A549 (cell line): ENCODE data around the gene LARGE1. TPM values are rescaled to one million over a fixed set of nuclear protein-coding genes. Genes with fewer than 3 reads are reported as not detected.

Source experiments
- ATAC-seq, 2 experiments: fragments of 200-7000 bp in 1 of 2; fragments of >200 bp in 1 of 2; cut with Nextera tagmentation in 1 of 2; cut with Tn5 transposase in 1 of 2; 3 replicates each; pipeline versions ENCODE4 v1.8.0 to v1.9.1; 2018 to 2020; ENCODE audit warnings: mild to moderate bottlenecking in 1 of 2, moderate library complexity in 1 of 2
- CTCF ChIA-PET: fragments of 300-600 bp; sonication (Branson Sonifier 250); formaldehyde crosslinking; extraction: SDS; loops from one replicate; lab custom pipeline; 2021; ENCODE audit warnings: antibody characterized with exemption, inconsistent platforms; lab: Yijun Ruan, JAX
- POLR2A ChIA-PET: fragments of 350-600 bp; formaldehyde crosslinking; extraction: SDS; loops from one replicate; lab custom pipeline; 2021; ENCODE audit warnings: antibody characterized with exemption, inconsistent platforms; lab: Yijun Ruan, JAX
- DNase-seq, 2 experiments: peaks; one replicate each; pipeline versions ENCODE4 v3.0.0 to v3.0.0-alpha.2; 2011 to 2016; ENCODE audit warnings: low read depth in 1 of 2, low spot score in 1 of 2
- FAIRE-seq: peaks from 2 replicates; lab custom pipeline; 2011; peaks lifted over from hg19 to GRCh38; lab: Jason Lieb, UNC
- H3K27ac ChIP-seq, 2 experiments: fragments of >200 bp; sonication (Bioruptor Twin); formaldehyde crosslinking; 3 replicates each; pipeline ENCODE4 v1.5.1; 2016 to 2017
- H3K4me1 ChIP-seq: fragments of >200 bp; sonication (Bioruptor Twin); formaldehyde crosslinking; 3 replicates; pipeline ENCODE4 v1.6.1; 2016
- H3K4me2 ChIP-seq: fragments of >200 bp; sonication (Bioruptor Twin); formaldehyde crosslinking; 3 replicates; pipeline ENCODE4 v1.6.1; 2016
- H3K4me3 ChIP-seq: fragments of >200 bp; sonication (Bioruptor Twin); formaldehyde crosslinking; 3 replicates; pipeline ENCODE4 v1.5.1; 2016
- H3K9me3 ChIP-seq: fragments of >200 bp; sonication (Bioruptor Twin); formaldehyde crosslinking; 3 replicates; pipeline ENCODE4 v1.6.1; 2016
- CBX2 ChIP-seq: fragments of 200-600 bp; sonication (generic); IDR thresholded peaks from 2 replicates; pipeline ENCODE4 v1.6.1; 2016; ENCODE audit warnings: low read depth, mild to moderate bottlenecking, borderline replicate concordance
- EP300 ChIP-seq, 2 experiments: fragments of >200 bp; sonication (Bioruptor Twin); formaldehyde crosslinking; IDR thresholded peaks; 2 replicates in 1 of 2; 3 replicates in 1 of 2; pipeline ENCODE4 v1.6.1; 2016 to 2017
- FOSB ChIP-seq: fragments of 250-450 bp; sonication (Bioruptor Pico); IDR thresholded peaks from 2 replicates; pipeline ENCODE4 v1.5.0; 2020; ENCODE audit warnings: mild to moderate bottlenecking, moderate library complexity
- FOSL2 ChIP-seq, 2 experiments: fragments of 450-650 bp in 1 of 2; fragments of >200 bp in 1 of 2; sonication (Bioruptor Twin) in 1 of 2; formaldehyde crosslinking; IDR thresholded peaks; 2 replicates each; pipeline versions ENCODE4 v1.5.0 to v1.6.1; 2016 to 2020; ENCODE audit warnings: mild to moderate bottlenecking in 1 of 2, moderate library complexity in 1 of 2
- FOXS1 ChIP-seq: fragments of 250-450 bp; sonication (Bioruptor Pico); IDR thresholded peaks from 2 replicates; pipeline ENCODE4 v1.5.0; 2020; ENCODE audit warnings: mild to moderate bottlenecking, moderate library complexity
- GATA3 ChIP-seq: IDR thresholded peaks from 2 replicates; pipeline ENCODE4 v1.6.1; 2012; ENCODE audit warnings: borderline replicate concordance
- HDAC2 ChIP-seq: fragments of 200-600 bp; sonication (generic); IDR thresholded peaks from 2 replicates; pipeline ENCODE4 v1.6.1; 2016
- HEYL ChIP-seq: fragments of 250-450 bp; sonication (Bioruptor Pico); IDR thresholded peaks from 2 replicates; pipeline ENCODE4 v1.8.0; 2021; ENCODE audit warnings: mild to moderate bottlenecking, moderate library complexity
- HOXB13 ChIP-seq: fragments of 250-450 bp; sonication (Bioruptor Pico); IDR thresholded peaks from 2 replicates; pipeline ENCODE4 v1.5.0; 2020; ENCODE audit warnings: low read depth, mild to moderate bottlenecking, moderate library complexity
- JUN ChIP-seq, 2 experiments: fragments of >200 bp; sonication (Bioruptor Twin); formaldehyde crosslinking; IDR thresholded peaks; 2 replicates in 1 of 2; 3 replicates in 1 of 2; pipeline ENCODE4 v1.6.1; 2016 to 2017
- JUNB ChIP-seq: fragments of >200 bp; sonication (Bioruptor Twin); formaldehyde crosslinking; IDR thresholded peaks from 2 replicates; pipeline ENCODE4 v1.6.1; 2016
- KDM5A ChIP-seq: fragments of 200-600 bp; sonication (generic); IDR thresholded peaks from 2 replicates; pipeline ENCODE4 v1.6.1; 2016; ENCODE audit warnings: antibody characterized with exemption, mild to moderate bottlenecking
- MAFK ChIP-seq: fragments of 450-650 bp; IDR thresholded peaks from 2 replicates; pipeline ENCODE4 v1.6.1; 2014; ENCODE audit not compliant: partially characterized antibody
- MAZ ChIP-seq: fragments of 150-350 bp; IDR thresholded peaks from 2 replicates; pipeline ENCODE4 v1.6.1; 2014; ENCODE audit warnings: antibody characterized with exemption, low read depth, low read length, borderline replicate concordance
- MYC ChIP-seq: IDR thresholded peaks from 2 replicates; pipeline ENCODE4 v1.6.1; 2012; ENCODE audit warnings: mild to moderate bottlenecking, inconsistent platforms, low read length, improper control_type of control experiment, borderline replicate concordance
- NFE2L2 ChIP-seq: fragments of 150-350 bp; conservative IDR thresholded peaks from 2 replicates; pipeline ENCODE4 v1.6.1; 2014; ENCODE audit warnings: low read length
- NPAS2 ChIP-seq: fragments of 250-450 bp; sonication (Bioruptor Pico); IDR thresholded peaks from 2 replicates; pipeline ENCODE4 v1.8.0; 2022; ENCODE audit warnings: mild to moderate bottlenecking, moderate library complexity, borderline replicate concordance
- NR3C1 ChIP-seq: fragments of >200 bp; sonication (Bioruptor Twin); formaldehyde crosslinking; IDR thresholded peaks from 3 replicates; pipeline ENCODE4 v1.6.1; 2017
- PHF8 ChIP-seq: fragments of 200-600 bp; sonication (generic); IDR thresholded peaks from 2 replicates; pipeline ENCODE4 v1.6.1; 2016; ENCODE audit warnings: low read depth, mild to moderate bottlenecking, antibody characterized with exemption, moderate library complexity, borderline replicate concordance
- POLR2AphosphoS2 ChIP-seq: conservative IDR thresholded peaks from 2 replicates; pipeline ENCODE4 v1.6.1; 2012; ENCODE audit warnings: low read length, improper control_type of control experiment, inconsistent platforms
- RAD21 ChIP-seq, 2 experiments: fragments of >200 bp in 1 of 2; sonication (Bioruptor Twin) in 1 of 2; formaldehyde crosslinking in 1 of 2; IDR thresholded peaks in 1 of 2; conservative IDR thresholded peaks in 1 of 2; 2 replicates in 1 of 2; 3 replicates in 1 of 2; pipeline ENCODE4 v1.6.1; 2012 to 2018; ENCODE audit warnings: inconsistent platforms in 1 of 2
- RARB ChIP-seq: fragments of 250-450 bp; sonication (Bioruptor Pico); IDR thresholded peaks from 2 replicates; pipeline ENCODE4 v1.8.0; 2021; ENCODE audit warnings: mild to moderate bottlenecking, moderate library complexity
- RFX5 ChIP-seq: fragments of 450-650 bp; IDR thresholded peaks from 2 replicates; pipeline ENCODE4 v1.7.1; 2014; ENCODE audit warnings: antibody characterized with exemption, mild to moderate bottlenecking, moderate library complexity
- SMC3 ChIP-seq: fragments of >200 bp; sonication (Bioruptor Twin); formaldehyde crosslinking; IDR thresholded peaks from 3 replicates; pipeline ENCODE4 v1.6.1; 2018; ENCODE audit warnings: inconsistent platforms
- ZC3H11A ChIP-seq: fragments of 450-650 bp; IDR thresholded peaks from 2 replicates; pipeline ENCODE4 v1.6.1; 2014; ENCODE audit warnings: antibody characterized with exemption, mild to moderate bottlenecking
- ZFP36 ChIP-seq: fragments of 450-650 bp; IDR thresholded peaks from 2 replicates; pipeline ENCODE4 v1.6.1; 2014; ENCODE audit warnings: borderline replicate concordance; ENCODE audit not compliant: partially characterized antibody
- WGBS: methylation state at CpG from one replicate; pipeline ENCODE4 v1.1.6; 2017; ENCODE audit errors: missing lambda C conversion rate; 5-methylcytosine and 5-hydroxymethylcytosine counted together
- polyA plus RNA-seq, 4 experiments: library from polyadenylated mRNA; depleted of rRNA in 3 of 4; stranded (reverse); fragments of >200 nt; fragmentation: RNase III in 1 of 4; extraction: RNeasy Plus Mini Kit Qiagen cat#74134 plus additional on column Dnase treatment in 1 of 4; gene quantifications; 2 replicates in 3 of 4; 3 replicates in 1 of 4; pipeline ENCODE4 v1.2.3, GENCODE V29; 2011 to 2017
- TF ChIP-seq, protein P1 (sequence below): IDR thresholded peaks from 2 replicates; pipeline ENCODE4 v1.6.1; 2012
- TF ChIP-seq, protein P2 (sequence below): fragments of 450-650 bp; IDR thresholded peaks from 2 replicates; pipeline ENCODE4 v1.6.1; 2014; ENCODE audit warnings: antibody characterized with exemption

Gene LARGE1
- polyA plus RNA-seq, 2 of the 4 experiments (the other 2 are of a cell fraction): 2.7 to 5.8 TPM

DNA sequence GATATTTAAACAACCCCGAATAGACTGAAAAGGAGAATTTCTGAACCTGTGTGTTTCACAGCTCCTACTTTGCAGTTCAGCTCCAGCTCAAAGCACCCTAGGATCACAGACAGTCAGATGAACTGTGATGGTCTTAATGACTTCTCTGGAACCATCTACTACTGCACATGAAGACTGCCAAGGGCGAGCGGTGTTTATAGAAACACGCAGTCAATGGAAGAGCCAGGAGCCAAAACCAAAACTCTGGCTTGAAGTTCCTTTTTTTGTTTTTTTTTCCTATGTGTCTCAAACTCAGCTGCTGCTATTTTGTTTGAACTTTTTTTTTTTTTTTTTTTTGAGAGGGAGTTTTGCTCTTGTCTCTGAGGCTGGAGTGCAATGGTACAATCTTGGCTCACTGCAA, 479.5 kb downstream of the LARGE1 start (continued):
- TF ChIP-seq ZC3H11A: no peak
- TF ChIP-seq NR3C1: no peak
- TF ChIP-seq KDM5A: no peak
- no peak for TF ChIP-seq RARB (CRISPR knock-in tag)

DNA sequence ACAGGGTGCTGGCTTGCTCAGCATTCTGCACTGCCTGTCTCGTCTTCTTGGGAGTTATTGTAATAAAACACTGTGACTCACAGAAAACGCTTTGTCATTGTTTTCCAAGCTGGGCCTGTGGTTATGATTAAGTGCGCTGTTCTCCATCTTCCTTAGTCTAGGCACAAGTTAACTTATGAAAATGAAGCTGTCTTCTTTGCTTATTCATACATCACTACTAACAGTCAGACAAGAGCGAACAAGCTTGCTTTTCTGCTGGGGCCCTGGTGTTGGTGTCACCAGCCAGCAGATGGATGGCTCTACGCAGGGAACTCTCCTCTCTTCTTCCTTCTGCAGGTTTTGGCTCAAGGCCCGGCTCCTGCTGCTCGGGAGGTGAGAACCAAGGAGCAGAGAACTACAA, 482.0 kb downstream of the LARGE1 start:
- Histone ChIP-seq H3K4me2 (peak overlapping the region; percentile 62), H3K9me3 (no peaks in the 10 kb centered on the region), H3K27ac (peak overlapping the region; percentile 83 to 87)
- CTCF ChIA-PET: interaction anchor here (0.8 to 1.1 kb wide), 4 partner anchors 53 to 137 kb away, joined by 3 to 5 read pairs (median 4); no protein-coding TSS in a partner anchor
- TF ChIP-seq, protein P1, sequence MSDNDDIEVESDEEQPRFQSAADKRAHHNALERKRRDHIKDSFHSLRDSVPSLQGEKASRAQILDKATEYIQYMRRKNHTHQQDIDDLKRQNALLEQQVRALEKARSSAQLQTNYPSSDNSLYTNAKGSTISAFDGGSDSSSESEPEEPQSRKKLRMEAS: peak; percentile 37; the same call in 1 of the 2 replicates
- TF ChIP-seq SMC3: no peak
- peak in 1 of 2 experiments; percentile 20; a peak in 2 of 5 replicates for TF ChIP-seq EP300 (IDR thresholded peaks at IDR 0.05)
- TF ChIP-seq GATA3: peak; percentile 56; the same call in 1 of the 2 replicates
- no peak for TF ChIP-seq MAZ
- no peak for TF ChIP-seq HDAC2
- peak in 1 of 2 experiments; percentile 31; a peak in 1 of 5 replicates for TF ChIP-seq JUN (IDR thresholded peaks at IDR 0.05)
- TF ChIP-seq JUNB: peak; percentile 64
- TF ChIP-seq NFE2L2: peak; percentile 50
- TF ChIP-seq FOSL2 (IDR thresholded peaks at IDR 0.05): peak; percentile 49
- TF ChIP-seq FOSL2 (CRISPR knock-in tag; IDR thresholded peaks at IDR 0.05): peak; percentile 60
- no peak for TF ChIP-seq MYC
- peak; percentile 98 for TF ChIP-seq MAFK
- peak in 1 of 2 experiments; percentile 26; a peak in 1 of 5 replicates for TF ChIP-seq RAD21 (conservative IDR thresholded peaks at IDR 0.05 in 1 of 2, IDR thresholded peaks at IDR 0.05 in 1 of 2)
- TF ChIP-seq NPAS2 (CRISPR knock-in tag): no peak
- TF ChIP-seq, all 56 proteins: peak for 9
- peak; percentile 54 to 85 for DNase-seq
- no peak overlapping the region for H3K4me3 ChIP-seq
- peak; percentile 97 to 98 for ATAC-seq
- H3K4me1 ChIP-seq: peaks cover 28% of the 10 kb centered on the region
- POLR2A ChIA-PET: interaction anchor here (0.9 to 1.0 kb wide), 2 partner anchors 104 to 109 kb away, joined by 3 read pairs; no protein-coding TSS in a partner anchor
- no peak for FAIRE-seq
- WGBS: 3% methylated on average over 7 of the region's 7 CpGs

DNA sequence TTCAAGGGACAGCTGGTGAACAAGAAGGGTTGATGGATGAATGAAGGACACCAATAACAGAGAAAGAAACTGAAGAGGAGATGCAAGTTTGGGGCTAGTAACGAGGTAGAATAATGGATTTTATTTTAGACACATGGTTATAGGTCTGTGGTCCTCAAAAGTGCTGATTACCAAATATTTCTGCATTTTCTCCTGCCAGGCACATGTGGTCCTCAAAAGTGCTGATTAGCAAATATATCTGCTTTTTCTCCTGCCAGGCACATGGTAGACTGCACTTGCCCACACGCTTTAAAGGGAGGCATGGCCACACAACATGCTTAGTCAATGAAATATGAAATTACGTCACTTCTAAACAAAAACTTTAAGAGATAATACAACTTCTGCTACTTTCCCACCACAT, 489.0 kb downstream of the LARGE1 start:
- ChIA-PET POLR2A (no interaction called here), CTCF (no interaction called here)
- Histone ChIP-seq H3K27ac (no peak overlapping the region), H3K4me1 (no peaks in the 10 kb centered on the region), H3K4me2 (no peak overlapping the region), H3K9me3 (no peaks in the 10 kb centered on the region), H3K4me3 (no peak overlapping the region)
- no peak for ATAC-seq
- TF ChIP-seq MAFK (peak; percentile 52), POLR2AphosphoS2 (no peak)
- WGBS: 85% methylated on average over 3 of the region's 3 CpGs
- FAIRE-seq: no peak
- no peak for DNase-seq

DNA sequence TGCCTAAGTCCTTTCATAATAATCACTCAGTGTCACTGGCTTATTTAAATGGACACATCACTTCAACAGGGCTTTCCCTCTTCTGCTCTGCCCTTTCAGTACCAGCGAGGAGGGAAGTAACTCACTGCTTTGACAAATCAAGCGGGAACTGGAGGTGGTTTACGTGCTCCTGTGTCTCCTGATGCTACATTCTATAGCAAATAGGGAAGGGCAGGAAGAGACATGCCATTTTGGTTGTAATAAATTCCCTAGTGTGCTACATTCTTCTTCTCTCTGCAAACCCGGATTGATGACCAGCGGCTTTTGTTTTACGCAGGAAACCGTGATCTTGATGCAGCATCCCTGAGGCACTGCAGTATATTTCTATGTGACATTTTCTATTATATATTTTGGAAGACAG, 491.0 kb downstream of the LARGE1 start:
- TF ChIP-seq PHF8: no peak
- TF ChIP-seq, all 56 proteins: peak for 0
- ATAC-seq (no peak), DNase-seq (no peak), FAIRE-seq (no peak)
- 83% methylated on average over 7 of the region's 7 CpGs for WGBS
- Histone ChIP-seq H3K9me3 (no peaks in the 10 kb centered on the region), H3K4me2 (no peak overlapping the region), H3K27ac (no peak overlapping the region), H3K4me1 (no peaks in the 10 kb centered on the region), H3K4me3 (no peak overlapping the region)
- ChIA-PET POLR2A (no interaction called here), CTCF (interaction anchor here (0.7 kb wide), 1 partner anchor 31 kb away, joined by 3 read pairs; no protein-coding TSS in a partner anchor)

DNA sequence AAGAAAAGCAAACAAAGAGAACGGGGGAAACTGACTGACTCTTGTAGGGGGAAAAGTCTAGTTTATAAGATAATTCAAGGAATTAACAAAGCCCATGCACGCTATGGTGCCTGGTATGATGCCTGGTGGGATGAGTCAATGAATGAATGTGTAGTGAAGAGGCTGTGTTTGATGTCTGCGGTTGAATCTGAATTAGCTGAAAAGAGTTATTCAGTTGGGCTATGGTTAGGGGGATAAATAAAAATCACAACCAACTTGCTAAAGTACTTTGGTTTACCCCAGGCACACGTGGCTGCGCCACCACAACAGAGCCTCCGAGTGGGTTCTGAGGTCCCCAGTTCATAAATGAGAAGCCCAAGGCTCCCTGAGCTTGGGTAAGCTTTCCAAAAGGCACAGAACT, 492.8 kb downstream of the LARGE1 start:
- H3K4me1 ChIP-seq: no peaks in the 10 kb centered on the region
- TF ChIP-seq FOXS1 (CRISPR knock-in tag): no peak
- no peak for TF ChIP-seq FOSB (CRISPR knock-in tag)
- TF ChIP-seq, protein P2, sequence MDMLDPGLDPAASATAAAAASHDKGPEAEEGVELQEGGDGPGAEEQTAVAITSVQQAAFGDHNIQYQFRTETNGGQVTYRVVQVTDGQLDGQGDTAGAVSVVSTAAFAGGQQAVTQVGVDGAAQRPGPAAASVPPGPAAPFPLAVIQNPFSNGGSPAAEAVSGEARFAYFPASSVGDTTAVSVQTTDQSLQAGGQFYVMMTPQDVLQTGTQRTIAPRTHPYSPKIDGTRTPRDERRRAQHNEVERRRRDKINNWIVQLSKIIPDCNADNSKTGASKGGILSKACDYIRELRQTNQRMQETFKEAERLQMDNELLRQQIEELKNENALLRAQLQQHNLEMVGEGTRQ: no peak
- no peak for TF ChIP-seq RFX5
- no peak for TF ChIP-seq HDAC2
- no peak for TF ChIP-seq HOXB13 (CRISPR knock-in tag)
- no peak for TF ChIP-seq ZFP36
- TF ChIP-seq CBX2: no peak
- TF ChIP-seq HEYL (CRISPR knock-in tag): no peak
- TF ChIP-seq, all 56 proteins: peak for 0
- Histone ChIP-seq H3K9me3 (no peaks in the 10 kb centered on the region), H3K27ac (no peak overlapping the region), H3K4me2 (no peak overlapping the region), H3K4me3 (no peak overlapping the region)
- ChIA-PET POLR2A (no interaction called here), CTCF (interaction anchor here (0.9 kb wide), 1 partner anchor 46 kb away, joined by 3 read pairs; no protein-coding TSS in a partner anchor)
- DNase-seq (no peak), ATAC-seq (no peak), FAIRE-seq (no peak)
- 74% methylated on average over 6 of the region's 6 CpGs for WGBS
